ENCODE measurements around the gene IFNA8. TPM values are rescaled to one million over a fixed set of nuclear protein-coding genes. Genes with fewer than 3 reads are reported as not detected.

IFNA8 gene
- total RNA-seq = not detected in 2 replicates

DNA sequence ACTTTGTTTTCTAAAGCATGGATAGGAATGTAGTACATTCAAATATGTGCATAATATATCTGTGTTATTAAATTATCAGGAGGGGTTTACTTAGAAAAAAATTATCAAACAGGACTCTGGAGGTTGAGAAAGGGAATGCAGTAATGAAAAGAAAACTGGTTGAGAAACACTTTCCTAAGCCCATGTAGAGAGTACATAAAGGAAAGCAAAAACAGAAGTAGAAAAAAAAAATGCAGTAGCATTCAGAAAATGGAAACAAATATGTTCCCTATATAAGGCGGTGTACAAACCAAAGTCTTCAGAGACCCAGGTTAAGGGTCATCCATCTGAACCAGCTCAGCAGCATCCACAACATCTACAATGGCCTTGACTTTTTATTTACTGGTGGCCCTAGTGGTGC, at the start of gene IFNA8:
Gene IFNA8 (plus strand): TSS at position 301 of the 400 bp plus-strand sequence. CDS start 60 bp downstream, at position 361.

DNA sequence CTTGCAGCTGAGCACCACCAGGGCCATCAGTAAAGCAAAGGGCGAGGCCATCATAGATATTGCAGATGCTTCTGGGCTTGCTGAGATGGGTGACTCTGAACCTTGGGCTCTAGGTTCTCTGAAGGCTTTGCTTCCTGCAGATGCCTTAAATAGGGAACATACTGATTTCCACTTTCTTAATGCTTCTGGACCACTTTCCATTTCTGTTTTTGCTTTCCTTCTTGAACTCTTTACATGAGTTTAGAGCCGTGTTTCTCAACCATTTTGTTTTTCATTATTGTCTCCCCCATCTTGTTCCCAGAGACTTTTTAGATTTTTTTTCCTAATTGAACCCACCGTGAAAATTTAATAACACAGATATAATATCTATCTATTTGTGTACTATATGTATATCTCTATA, 41.0 kb upstream of the IFNA8 start, which contains the start of gene IFNA13:
Gene IFNA13 (minus strand): TSS at position 101 of the 400 bp plus-strand sequence. CDS start 47 bp downstream, at position 54.

DNA sequence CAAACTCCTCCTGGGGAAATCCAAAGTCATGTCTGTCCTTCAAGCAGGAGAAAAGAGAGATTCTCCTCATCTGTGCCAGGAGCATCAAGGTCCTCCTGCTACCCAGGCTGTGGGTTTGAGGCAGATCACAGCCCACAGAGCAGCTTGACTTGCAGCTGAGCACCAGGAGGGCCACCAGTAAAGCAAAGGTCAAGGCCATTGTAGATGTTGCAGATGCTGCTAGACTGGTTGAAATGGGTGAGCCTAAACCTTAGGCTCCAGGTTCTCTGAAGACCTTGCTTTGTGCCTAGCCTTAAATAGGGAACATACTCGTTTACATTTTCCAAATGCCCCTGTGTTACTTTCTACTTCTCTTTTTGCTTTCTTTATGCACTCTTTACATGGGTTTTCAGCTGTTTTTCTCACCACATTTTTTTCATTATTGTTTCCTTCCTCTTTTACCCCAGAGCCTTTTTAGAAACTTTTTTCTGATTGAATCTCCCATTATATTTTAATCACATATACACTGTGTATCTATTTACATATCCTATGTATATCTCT, 23.7 kb upstream of the IFNA8 start, which contains the start of gene IFNA2:
Gene IFNA2 (minus strand): TSS at position 268 of the 540 bp plus-strand sequence. CDS start 69 bp downstream, at position 199.

DNA sequence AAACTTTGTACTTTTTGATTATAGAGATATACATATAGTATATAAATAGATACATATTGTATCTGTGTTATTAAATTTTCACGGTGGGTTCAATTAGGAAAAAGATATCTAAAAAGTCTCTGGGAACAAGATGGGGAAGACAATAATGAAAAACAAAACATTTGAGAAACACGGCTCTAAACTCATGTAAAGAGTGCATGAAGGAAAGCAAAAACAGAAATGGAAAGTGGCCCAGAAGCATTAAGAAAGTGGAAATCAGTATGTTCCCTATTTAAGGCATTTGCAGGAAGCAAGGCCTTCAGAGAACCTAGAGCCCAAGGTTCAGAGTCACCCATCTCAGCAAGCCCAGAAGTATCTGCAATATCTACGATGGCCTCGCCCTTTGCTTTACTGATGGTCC, 31.2 kb downstream of the IFNA8 start, which contains the start of gene IFNA1:
Gene IFNA1 (plus strand): TSS at position 301 of the 400 bp plus-strand sequence. CDS start 69 bp downstream, at position 370.

Other genes with a start within 250 kb of the IFNA8 start
- not detected in 2 replicates for gene IFNA21, start 242.5 kb upstream of the IFNA8 start, total RNA-seq
- not detected in 2 replicates for gene IFNA4, start 221.5 kb upstream of the IFNA8 start, total RNA-seq
- gene IFNA7, start 206.9 kb upstream of the IFNA8 start, total RNA-seq = not detected in 2 replicates
- gene IFNA10, start 202.0 kb upstream of the IFNA8 start, total RNA-seq = not detected in 2 replicates
- gene IFNA16, start 191.8 kb upstream of the IFNA8 start, total RNA-seq = not detected in 2 replicates
- gene IFNA17, start 180.9 kb upstream of the IFNA8 start, total RNA-seq = not detected in 2 replicates
- not detected in 2 replicates for gene IFNA14, start 169.1 kb upstream of the IFNA8 start, total RNA-seq
- not detected in 2 replicates for gene IFNA5, start 103.8 kb upstream of the IFNA8 start, total RNA-seq
- 17.1 and 19.6 TPM in 2 replicates for gene KLHL9, start 73.7 kb upstream of the IFNA8 start, total RNA-seq
- gene IFNA6, start 58.2 kb upstream of the IFNA8 start, total RNA-seq = not detected in 2 replicates
- gene IFNA13, start 41.1 kb upstream of the IFNA8 start, total RNA-seq = not detected in 2 replicates
- gene IFNA2, start 23.7 kb upstream of the IFNA8 start, total RNA-seq = not detected in 2 replicates
- not detected in 2 replicates for gene IFNA1, start 31.3 kb downstream of the IFNA8 start, total RNA-seq
- gene IFNE, start 73.2 kb downstream of the IFNA8 start, total RNA-seq = 0.25 TPM in 1 of 2 replicates, not detected in the other

Data from mesangial cell (primary cell).